IPS-NIHi7 (cell line): ENCODE results near the gene EZH1.
"Not testable (repeated sequence)": the region's sequence is repeated elsewhere in the genome, so short reads cannot be mapped to it uniquely, and the experiment has no call there.

Experiments
- DNase-seq: peaks from one replicate; pipeline ENCODE4 v3.0.0; 2012; ENCODE audit warnings: mixed read lengths; ENCODE audit errors: extremely low spot score

EZH1 gene

DNA sequence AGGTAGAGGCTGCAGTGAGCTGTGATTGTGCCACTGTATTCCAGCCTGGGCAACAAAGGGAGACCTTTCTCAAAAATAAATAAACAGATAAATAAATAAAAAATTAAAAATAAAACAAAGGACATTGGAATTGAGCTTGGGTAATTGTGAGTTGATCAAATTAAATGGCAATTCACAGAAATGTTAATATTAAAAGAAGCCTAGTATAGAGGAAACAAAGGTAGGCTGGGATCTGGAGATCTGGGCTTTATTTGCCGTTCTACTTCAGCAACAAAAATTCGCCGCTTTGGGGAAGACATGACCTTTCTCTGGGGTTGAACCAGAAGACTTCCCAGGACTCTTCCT is 28.1 kb upstream of the EZH1 start:
- DNase-seq = no peak

DNA sequence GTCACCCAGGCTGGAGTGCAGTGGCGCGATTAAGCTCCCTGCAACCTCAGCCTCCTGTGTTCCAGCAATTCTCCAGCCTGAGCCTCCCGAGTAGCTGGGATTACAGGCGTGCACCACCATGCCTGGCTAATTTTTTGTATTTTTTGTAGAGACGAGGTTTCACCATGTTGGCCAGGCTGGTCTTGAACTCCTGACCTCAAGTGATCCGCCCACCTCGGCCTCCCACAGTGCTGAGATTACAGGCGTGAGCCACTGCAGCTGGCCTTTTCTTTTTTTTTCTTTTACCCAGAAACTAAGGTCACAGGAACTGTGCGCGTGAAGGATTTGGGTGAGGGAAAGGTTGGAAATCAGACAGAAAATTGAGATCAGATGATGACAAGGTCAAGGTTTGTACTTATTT is 25.1 kb upstream of the EZH1 start:
- DNase-seq = not testable (repeated sequence)

DNA sequence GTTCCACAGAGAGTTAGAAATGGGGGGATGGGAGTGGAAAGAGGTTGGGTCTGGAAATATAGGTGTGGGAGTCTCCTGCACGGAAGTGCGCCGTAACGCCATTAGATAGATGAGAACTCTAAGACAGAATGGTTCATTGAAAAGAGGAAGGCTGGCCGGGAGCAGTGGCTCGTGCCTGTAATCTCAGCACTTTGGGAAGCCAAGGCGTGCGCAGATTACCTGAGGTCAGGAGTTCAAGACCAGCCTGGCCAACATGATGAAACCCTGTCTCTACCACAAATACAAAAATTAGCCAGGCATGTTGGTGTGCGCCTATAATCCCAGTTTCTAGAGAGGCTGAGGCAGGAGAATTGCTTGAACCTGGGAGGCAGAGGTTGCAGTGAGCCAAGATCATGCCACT is 23.2 kb upstream of the EZH1 start:
- not testable (repeated sequence) for DNase-seq

DNA sequence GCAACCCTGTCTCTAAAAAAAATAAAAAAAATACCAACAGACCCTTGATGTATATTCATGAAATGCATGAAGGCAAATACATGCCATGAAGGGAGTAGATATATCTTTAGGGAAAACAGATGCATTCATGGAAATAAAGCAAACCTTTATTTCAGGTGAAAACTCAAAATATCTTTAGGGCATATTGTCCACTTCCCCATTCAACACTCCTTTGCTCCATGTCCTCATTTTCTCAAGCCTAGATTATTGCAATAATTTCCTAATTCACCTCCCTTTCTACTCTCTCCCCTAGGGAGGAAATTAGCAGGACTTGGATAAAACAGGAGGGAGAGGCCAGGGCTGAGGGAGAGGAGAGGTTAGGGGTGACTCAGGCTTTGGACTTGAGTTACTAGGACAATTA is 22.7 kb upstream of the EZH1 start:
- DNase-seq = no peak

DNA sequence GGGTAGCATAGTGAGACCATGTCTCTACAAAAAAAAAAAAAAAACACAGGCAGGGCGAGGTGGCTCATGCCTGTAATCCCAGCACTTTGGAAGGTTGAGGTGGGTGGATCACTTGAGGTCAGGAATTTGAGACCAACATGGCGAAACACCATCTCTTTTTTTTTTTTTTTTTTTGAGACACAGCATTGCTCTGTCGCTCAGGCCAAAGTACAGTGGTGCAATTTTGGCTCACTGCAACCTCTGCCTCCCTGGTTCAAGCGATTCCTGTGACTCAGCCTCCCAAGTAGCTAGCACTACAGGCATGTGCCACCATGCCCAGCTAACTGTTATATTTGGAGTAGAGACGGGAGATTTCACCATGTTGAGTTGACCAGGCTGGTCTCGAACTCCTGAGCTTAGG is 21.3 kb upstream of the EZH1 start:
- DNase-seq = no peak

DNA sequence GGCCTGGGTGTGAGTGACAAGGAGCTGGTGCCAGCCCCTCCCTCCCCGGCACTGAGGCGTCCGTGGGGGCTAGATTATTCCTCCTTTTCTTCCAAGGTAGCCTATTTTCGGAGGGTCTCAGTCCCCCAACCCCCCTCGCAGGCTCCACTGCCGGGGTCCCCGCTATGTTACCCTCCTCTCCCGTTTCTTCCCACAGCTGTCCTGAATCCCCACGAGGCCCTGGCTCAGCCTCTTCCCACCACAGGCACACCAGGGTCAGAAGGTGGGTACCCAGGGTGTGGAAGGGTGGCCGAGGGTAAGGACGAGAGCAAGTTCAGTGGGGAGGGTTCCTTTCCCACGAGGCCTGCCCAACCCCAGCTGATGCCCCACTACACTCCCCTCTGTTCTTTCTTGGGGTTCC is 16.8 kb upstream of the EZH1 start:
- DNase-seq = no peak

DNA sequence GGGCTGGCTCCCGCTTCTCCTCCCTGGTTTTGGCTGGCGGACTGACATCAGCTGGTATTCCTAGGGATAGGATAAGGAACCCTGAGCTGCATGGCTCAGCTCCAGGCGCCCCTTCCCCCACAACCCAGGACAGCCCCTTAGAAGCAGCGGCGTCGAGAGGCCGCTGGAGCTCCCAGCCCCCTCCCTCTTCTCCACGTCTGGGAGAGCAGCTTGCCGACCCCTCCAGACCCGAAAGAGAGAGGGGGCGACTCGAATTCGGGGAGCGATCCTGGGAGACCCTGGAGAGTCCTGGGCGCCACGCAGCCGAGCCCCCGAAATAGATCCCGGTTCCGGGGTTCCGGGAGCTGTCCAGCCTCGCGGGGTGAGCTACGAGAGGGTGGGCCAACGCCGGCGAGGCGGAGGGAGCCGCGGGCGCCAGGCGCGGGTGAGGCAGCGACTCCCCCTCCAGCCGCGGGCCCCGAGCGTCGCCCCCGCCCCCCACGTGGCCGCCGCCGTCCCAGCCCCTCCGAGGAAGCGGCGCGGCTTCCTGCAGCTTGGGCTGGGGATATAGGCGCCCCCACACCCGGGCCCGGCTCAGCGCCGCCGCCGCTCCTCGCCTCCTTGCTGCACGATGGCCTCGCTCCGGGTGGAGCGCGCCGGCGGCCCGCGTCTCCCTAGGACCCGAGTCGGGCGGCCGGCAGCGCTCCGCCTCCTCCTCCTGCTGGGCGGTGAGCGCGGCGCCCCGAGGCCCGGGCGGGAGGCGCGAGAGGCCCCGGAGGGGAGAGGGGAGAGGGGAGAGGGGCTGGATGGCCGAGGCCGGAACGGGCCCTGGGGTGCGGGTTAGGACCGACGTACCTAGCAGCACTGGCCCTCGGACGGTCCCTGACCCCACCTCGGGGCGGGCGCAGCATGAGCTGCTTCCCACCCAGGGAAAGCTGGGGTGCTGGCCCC is 16.1 kb upstream of the EZH1 start, which contains the start of gene RAMP2:
RAMP2 (plus strand) TSS at position 576 of the 930 bp plus-strand sequence; CDS start at position 611, 35 bp downstream.
- DNase-seq = peak; percentile 60

DNA sequence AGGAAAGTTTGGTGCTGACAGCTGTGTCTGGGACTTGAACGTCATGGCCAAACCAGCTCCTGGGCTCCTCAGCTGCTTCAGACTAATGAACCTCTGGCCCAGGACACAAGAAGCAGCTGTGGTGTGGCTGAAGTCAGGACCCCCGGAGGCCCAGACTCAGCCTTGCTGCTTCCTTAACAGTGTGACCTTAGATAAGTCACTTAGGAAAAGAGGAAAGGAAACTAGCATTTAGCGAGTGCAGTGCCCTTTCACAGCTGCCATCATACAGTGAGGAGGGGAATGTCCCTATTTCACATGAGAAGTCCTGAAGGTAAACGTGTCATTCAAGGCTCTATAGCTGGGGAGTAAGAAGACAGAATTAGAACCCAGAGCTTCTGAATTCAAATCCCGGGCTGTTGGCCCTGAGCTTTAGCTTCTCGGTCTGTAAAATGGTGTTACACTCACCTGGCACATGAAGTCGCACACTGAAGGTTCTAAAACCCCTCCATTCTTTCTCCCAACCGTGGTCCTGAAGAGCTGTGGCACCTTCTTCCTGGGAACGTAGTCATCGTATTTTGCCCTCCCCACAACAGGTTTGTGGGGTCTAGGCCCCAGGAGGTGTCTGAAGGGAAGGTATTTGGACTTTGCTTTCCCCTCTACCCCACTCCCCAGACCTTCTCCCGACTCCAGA is 15.3 kb upstream of the EZH1 start:
- no peak for DNase-seq

DNA sequence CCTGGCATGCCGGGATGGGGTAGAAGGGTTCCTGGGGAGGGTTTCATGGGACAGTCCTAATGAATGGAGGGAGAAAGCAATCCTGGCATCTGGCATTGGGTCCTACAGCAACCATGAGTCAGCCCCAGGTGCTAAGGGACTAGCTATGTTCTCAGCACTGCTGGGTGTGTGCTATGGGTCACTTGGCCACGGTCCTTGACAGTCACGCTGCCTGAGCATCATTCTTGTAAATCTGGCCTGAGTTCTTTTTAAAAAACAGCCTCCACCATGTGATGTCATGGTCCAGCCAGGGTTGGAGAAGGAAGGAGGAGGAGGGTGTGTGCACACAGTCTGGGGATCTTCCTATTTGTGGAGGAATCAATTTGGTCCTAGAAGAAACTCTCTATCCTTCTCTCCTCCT is 9.9 kb upstream of the EZH1 start:
- no peak for DNase-seq

DNA sequence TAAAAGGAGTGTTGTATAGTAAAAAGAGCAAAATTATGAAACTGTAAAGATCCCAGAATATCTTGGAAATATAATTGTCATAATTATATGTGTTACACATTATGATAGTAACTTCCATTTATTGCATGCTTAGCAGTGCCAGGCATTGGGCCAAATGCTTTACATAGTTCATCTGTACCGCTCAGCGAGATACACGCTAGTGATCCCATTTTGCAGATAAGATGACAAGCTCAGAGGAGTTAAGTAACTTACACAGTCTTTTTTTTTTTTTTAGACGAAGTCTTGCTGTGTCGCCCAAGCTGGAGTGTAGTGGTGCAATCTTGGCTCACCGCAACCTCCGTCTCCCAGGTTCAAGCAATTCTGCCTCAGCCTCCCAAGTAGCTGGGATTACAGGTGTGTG is 6.8 kb upstream of the EZH1 start:
- DNase-seq = no peak

DNA sequence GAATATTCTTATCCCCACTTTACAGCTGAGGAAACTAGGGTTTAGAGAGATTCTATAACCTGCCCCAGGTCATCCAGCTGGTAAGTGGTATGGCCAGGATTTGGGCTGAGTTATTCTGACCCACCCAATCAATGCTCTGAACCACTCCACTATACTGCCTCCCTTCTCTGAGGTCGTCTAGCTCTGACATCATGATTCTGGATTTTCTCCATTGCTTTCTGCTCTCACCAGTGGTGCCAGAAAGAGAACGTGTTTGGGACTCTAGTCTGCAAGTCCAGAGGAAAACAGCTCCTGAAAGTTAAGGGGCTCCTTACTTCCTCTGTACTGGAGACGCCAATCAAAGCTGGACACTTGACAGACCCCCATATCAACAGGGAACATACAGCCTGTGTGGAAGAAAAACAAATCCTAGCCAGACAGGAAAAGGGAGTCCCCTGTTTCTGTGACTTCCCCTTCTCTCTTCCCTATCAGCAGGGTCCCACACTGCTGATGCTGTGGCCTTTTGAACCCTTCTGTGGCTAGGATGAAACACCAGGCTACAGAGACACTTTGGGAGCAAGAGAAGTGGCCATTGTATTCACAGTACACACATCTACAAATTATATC is 6.0 kb upstream of the EZH1 start:
- DNase-seq = no peak

DNA sequence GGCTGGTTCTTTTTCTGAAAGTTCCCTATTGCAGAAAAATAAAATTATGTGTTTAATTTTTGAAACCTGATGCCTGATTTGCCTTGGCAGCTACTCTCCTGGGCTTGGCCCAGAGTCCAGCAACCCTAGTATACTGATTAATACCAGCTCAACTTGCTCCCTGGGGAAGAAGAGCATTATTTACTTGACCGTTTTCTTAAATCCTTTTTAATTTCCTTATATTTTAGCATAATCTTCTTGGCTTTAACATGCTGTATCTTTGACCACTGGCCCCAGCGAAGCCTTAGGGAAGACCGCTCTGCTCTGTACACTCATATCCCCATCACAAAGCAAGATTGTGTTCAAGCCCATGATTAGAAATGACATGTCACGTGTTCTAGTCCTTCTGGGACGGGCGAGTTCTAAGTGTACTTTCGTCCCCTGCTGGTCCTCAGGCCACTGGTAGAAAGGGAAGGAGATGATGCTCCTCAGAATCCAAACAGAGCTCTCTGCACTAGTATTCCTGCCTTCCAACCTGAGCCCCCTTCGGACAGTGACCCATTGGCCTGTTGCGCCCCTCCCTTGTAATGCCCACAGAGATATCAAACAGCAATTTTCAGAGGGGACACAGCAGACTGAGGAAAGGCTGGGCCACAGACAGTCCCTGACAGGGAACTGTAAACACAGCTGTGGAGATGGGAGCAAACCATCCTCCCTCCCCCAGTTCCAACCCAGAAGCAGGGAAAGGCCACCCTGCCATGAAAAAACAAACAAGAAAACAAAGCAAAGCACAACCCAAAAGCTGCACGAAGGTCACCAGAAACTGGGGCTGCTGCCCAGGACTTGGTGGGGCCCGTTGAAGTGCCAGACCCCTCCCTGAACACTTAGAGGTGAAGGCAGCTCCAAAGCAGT is 4.3 kb upstream of the EZH1 start:
- no peak for DNase-seq

DNA sequence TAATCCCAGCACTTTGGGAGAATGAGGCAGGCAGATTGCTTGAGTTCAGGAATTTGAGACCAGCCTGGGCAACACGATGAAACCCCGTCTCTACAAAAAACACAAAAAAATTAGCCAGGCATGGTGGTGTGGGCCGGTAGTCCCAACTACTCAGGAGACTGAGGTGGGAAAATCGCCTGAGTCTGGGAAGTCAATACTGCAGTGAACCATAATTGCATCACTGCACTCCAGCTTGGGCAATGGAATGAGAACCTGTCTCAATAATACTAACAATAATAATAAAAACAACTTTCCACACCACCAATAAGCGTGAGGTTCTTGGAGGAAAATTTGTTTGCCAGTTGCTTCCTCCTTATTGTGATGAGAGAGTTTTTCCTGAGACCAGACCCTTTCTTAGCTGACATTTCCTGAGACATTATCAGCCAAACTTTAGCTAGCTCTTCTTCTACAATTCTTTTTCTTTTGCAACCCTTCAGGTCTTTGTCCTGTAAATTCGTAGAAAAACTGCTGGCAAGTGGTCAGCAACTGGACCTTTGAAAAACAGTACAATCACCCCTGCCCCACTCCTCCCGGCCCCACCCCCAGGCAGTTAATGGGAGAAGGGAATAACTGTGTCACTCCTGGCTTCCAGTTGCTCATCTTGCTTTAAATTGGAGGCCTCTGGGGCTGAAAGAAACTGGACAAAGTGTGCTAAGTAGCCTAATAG is 3.5 kb upstream of the EZH1 start:
- no peak for DNase-seq

DNA sequence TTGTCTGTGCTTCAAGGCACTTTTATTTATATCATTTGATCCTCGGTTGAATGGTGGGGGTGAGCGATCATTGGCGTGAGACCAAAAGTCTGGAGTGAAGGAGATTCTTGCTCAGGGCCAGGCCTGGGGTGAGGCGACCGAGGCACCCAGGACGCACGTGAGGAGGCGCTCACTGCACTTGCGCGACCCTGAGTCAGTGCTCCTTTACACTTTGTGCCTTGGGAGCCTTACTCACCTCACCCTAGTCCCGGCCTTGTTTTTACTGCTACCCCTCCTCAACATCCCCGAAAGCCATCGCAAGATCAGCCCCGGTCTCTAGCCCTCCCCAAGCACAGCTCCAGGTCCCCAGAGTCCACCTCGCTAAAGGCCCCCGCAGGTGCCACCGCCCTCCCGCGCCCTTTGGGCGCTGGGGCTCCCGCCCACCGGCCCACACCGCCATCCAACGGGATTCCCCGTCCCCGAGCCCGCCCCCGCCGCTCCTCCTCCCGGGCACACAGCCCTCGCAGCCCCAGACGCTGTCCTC is 496 bp downstream of the EZH1 start:
- peak; percentile 78 for DNase-seq

DNA sequence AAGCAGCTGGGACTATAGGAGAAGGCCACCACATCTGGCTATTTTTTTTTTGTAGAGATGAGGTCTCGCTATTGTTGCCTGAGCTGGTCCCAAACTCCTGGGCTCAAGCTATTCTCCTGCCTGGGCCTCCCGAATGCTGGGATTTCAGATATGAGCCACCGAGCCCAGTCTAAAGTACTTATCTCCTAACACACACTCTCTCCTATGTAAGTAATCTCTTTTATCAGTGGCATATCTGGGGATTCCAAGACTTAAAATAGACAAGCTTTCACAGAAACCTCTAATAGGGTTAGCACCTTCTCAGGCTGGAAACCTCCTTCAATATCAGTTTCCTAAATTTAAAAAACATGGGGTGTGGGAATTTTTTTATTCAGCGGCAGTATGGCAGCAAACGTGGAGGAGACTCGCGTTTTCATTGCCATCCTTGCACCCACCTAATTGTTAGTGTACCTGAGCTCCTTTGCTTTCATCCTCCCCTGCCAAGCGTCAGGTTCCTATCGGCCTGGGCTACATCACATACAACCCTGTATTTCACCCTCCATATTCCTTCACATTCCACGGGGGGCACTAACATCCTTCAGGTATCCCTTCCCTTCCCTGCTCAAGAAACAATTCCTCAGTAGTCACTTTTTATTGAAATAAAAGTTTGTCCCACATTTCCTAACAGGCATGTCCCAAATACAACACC is 1.1 kb downstream of the EZH1 start:
- no peak for DNase-seq

DNA sequence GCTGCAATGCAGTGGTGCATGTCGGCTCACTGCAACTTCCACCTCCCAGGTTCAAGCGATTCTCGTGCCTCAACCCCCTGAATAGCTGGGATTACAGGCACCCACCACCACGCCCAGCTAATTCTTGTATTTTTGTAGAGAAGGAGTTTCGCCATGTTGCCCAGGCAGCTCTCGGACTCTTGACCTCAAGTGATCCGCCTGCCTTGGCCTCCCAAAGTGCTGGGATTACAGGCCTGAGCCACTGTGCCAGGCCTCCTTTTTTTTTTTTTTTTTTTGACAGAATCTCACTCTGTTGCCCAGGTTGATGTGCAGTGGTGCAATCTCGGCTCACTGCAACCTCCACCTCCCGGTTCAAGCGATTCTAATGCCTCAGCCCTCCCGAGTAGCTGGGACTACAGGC is 1.9 kb downstream of the EZH1 start:
- DNase-seq = not testable (repeated sequence)

DNA sequence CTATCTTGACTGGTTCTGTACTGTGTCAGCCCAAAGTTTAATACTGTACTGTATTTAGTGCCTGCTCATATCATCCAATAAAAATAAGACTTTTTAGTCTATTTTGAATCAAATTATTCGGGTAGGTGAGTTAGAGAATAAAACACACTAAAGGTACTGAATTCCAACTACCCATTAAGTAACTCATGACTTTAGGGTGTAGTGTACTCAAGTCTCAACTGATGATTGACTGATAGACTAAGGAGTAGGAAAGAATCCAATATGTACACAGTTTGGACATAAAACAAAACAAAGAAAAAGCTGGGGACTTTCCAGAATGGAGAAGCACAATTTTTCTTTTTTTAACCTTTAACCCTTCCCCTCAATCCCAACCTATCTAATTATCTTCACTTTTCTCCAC is 4.1 kb downstream of the EZH1 start:
- no peak for DNase-seq

DNA sequence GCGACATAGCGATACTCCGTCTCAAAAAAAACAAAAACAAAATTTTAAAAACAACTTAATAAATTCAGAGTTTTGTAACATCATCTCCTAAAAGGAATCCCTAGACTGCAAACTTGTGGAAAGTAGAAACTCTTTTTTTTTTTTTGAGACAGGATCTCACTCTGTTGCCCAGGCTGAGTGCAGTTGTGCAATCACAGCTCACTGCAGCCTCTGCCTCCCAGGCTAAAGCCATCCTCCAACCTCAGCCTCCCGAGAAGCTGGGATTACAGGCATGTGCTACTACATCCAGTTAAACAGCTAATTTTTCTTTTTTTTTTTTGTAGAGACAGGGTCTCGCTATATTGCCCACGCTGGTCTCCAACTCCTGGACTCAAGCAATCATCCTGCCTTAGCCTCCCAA is 19.7 kb downstream of the EZH1 start:
- no peak for DNase-seq

DNA sequence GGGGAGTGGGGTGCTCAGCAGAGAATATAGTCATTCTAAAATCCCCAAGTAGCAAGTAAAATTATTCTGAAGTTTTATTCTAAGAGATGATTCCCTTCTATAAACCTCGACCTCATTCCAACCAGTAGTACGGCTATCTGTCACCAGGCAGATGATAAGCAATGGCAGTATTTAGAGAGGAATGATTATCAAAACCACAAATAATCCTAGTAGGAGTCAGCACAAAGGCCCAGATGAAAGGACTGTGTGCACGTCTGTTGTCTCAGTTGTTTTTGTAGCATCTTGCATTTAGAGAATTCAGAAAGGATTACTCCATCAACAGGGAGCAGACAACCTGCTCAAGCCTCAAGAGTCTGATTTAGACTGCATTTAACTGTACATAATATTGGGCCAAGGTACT is 21.2 kb downstream of the EZH1 start:
- DNase-seq = no peak

DNA sequence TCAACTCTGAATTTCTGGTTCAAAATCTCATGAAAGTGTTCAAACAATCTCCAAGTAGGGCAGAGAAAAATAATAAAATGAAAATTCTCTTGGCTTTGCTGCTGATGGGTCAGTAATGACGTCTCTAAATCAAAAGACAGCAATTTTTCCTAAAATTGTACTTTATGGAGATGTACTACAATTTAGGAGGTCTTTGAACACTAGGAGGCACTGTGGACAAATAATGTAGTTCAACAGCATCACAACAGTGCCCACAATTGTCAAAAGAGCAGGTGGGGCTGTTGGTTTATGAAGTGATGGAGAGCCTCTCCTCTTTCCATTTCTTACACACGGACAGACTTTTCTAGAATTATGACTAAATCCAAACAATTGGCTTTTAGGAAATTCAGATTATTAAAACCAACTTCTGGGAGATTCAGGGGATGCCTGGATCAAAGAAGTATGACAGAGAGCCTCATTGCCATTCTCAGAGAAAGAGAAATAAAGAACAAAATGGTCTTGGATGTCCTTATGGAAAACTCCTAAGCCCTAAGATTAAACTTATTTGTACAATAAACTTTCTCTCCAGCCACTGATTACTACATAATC is 23.8 kb downstream of the EZH1 start:
- peak; percentile 78 for DNase-seq
